H1 (cell line): ENCODE measurements around the gene GPR157. TPM values are rescaled to one million over a fixed set of nuclear protein-coding genes. Genes with fewer than 3 reads are reported as not detected.

Experiments
- CTCF ChIA-PET: fragments of 300-600 bp; sonication (Branson Sonifier 250); formaldehyde crosslinking; loops from one replicate; lab custom pipeline; 2021; ENCODE audit not compliant: partially characterized antibody; lab: Charles Lee
- POLR2A ChIA-PET: fragments of 300-600 bp; sonication (Branson Sonifier 250); formaldehyde crosslinking; loops from one replicate; lab custom pipeline; 2021; ENCODE audit warnings: inconsistent platforms; ENCODE audit not compliant: partially characterized antibody; lab: Charles Lee
- DNase-seq, 2 experiments: peaks; one replicate each; pipeline versions ENCODE4 v3.0.0 to v3.0.0-alpha.2; 2010 to 2022; ENCODE audit warnings: low spot score in 2 of 2, low read depth in 1 of 2, mixed read lengths in 1 of 2
- FAIRE-seq: peaks from 2 replicates; lab custom pipeline; 2011; peaks lifted over from hg19 to GRCh38; lab: Jason Lieb, UNC
- H2AFZ ChIP-seq: 2 replicates; pipeline ENCODE4 v1.8.1; 2012; ENCODE audit warnings: low read length, inconsistent platforms
- H2AK5ac ChIP-seq: 2 replicates; pipeline ENCODE4 v1.6.1; 2013; ENCODE audit warnings: low read depth, low read length
- H2BK120ac ChIP-seq: replicated peaks from 2 replicates; pipeline ENCODE3; 2013; ENCODE audit warnings: low read depth, low read length, inconsistent platforms
- H2BK12ac ChIP-seq: 2 replicates; pipeline ENCODE4 v1.6.1; 2013; ENCODE audit warnings: low read depth, low read length
- H2BK15ac ChIP-seq: 2 replicates; pipeline ENCODE4 v1.6.1; 2013; ENCODE audit warnings: low read length
- H2BK20ac ChIP-seq: 2 replicates; pipeline ENCODE4 v1.6.1; 2013; ENCODE audit warnings: low read length
- H2BK5ac ChIP-seq: 2 replicates; pipeline ENCODE4 v1.6.1; 2013; ENCODE audit warnings: low read depth, low read length
- H3K14ac ChIP-seq: 2 replicates; pipeline ENCODE4 v1.6.1; 2013; ENCODE audit warnings: inconsistent platforms; ENCODE audit not compliant: insufficient read length
- H3K18ac ChIP-seq: 2 replicates; pipeline ENCODE4 v1.6.1; 2013; ENCODE audit warnings: low read length; ENCODE audit errors: extremely low read depth
- H3K23ac ChIP-seq: 2 replicates; pipeline ENCODE4 v1.6.1; 2013; ENCODE audit warnings: inconsistent platforms; ENCODE audit not compliant: insufficient read length
- H3K23me2 ChIP-seq: 2 replicates; pipeline ENCODE4 v1.6.1; 2013; ENCODE audit warnings: low read depth, low read length
- H3K27ac ChIP-seq: 2 replicates; pipeline ENCODE4 v1.6.1; 2011; ENCODE audit warnings: low read depth, low read length, inconsistent platforms
- H3K27me3 ChIP-seq, 4 experiments: replicated peaks in 1 of 4; 1 replicate in 1 of 4; 2 replicates in 3 of 4; pipeline versions ENCODE4 v1.6.1 to v1.8.1; 2011 to 2013; ENCODE audit warnings: low read length in 3 of 4, mild to moderate bottlenecking in 3 of 4, inconsistent platforms in 2 of 4, mixed read lengths in 2 of 4, moderate library complexity in 1 of 4; ENCODE audit not compliant: control insufficient read depth in 3 of 4, insufficient read depth in 3 of 4; ENCODE audit errors: extremely low read depth in 1 of 4
- H3K36me3 ChIP-seq, 4 experiments: 2 replicates each; pipeline versions ENCODE4 v1.6.1 to v1.8.1; 2011 to 2013; ENCODE audit warnings: mild to moderate bottlenecking in 4 of 4, low read length in 3 of 4, moderate library complexity in 2 of 4, control low read depth in 1 of 4, inconsistent platforms in 1 of 4; ENCODE audit not compliant: insufficient read depth in 4 of 4, control insufficient read depth in 2 of 4
- H3K4ac ChIP-seq: replicated peaks from 2 replicates; pipeline ENCODE3; 2013; ENCODE audit warnings: low read length, low read depth, mixed read lengths, inconsistent platforms; ENCODE audit not compliant: insufficient read length
- H3K4me1 ChIP-seq, 4 experiments: replicated peaks in 1 of 4; 1 replicate in 1 of 4; 2 replicates in 3 of 4; pipeline versions ENCODE4 v1.6.1 to v1.8.1; 2011 to 2013; ENCODE audit warnings: low read length in 3 of 4, inconsistent platforms in 2 of 4, mixed read lengths in 1 of 4; ENCODE audit not compliant: insufficient read depth in 4 of 4, control insufficient read depth in 3 of 4
- H3K4me2 ChIP-seq, 2 experiments: 2 replicates each; pipeline versions ENCODE4 v1.6.1 to v1.8.1; 2011 to 2013; ENCODE audit warnings: low read depth in 2 of 2, low read length in 2 of 2, control low read depth in 1 of 2, inconsistent platforms in 1 of 2, mild to moderate bottlenecking in 1 of 2; ENCODE audit not compliant: insufficient read depth in 1 of 2
- H3K4me3 ChIP-seq, 4 experiments: fragments of 200-600, 300-600 bp in 1 of 4; sonication (generic), shearing (Covaris generic), sonication (Bioruptor Twin) in 1 of 4; 2 replicates each; pipeline versions ENCODE4 v1.5.1 to v1.8.1; 2011 to 2016; ENCODE audit warnings: low read length in 4 of 4, low read depth in 3 of 4, control low read depth in 2 of 4, inconsistent platforms in 2 of 4, mild to moderate bottlenecking in 2 of 4, mixed read lengths in 1 of 4, moderate library complexity in 1 of 4; ENCODE audit not compliant: insufficient read depth in 2 of 4; ENCODE audit errors: extremely low read depth in 1 of 4
- H3K56ac ChIP-seq: replicated peaks from 2 replicates; pipeline ENCODE3; 2013; ENCODE audit warnings: low read depth, mild to moderate bottlenecking, mixed read lengths, low read length, inconsistent platforms; ENCODE audit not compliant: insufficient read length
- H3K79me1 ChIP-seq: 2 replicates; pipeline ENCODE4 v1.6.1; 2013; ENCODE audit warnings: low read depth, low read length, control low read depth
- H3K79me2 ChIP-seq, 2 experiments: 2 replicates each; pipeline versions ENCODE4 v1.6.1 to v1.8.1; 2012 to 2013; ENCODE audit warnings: low read length in 2 of 2, mild to moderate bottlenecking in 2 of 2, inconsistent platforms in 1 of 2; ENCODE audit not compliant: insufficient read depth in 2 of 2, control insufficient read depth in 1 of 2
- H3K9ac ChIP-seq, 4 experiments: replicated peaks in 1 of 4; 1 replicate in 1 of 4; 2 replicates in 3 of 4; pipeline versions ENCODE4 v1.6.1 to v1.8.1; 2011 to 2013; ENCODE audit warnings: low read depth in 3 of 4, low read length in 3 of 4, control low read depth in 2 of 4, mild to moderate bottlenecking in 2 of 4, moderate library complexity in 2 of 4, inconsistent platforms in 1 of 4; ENCODE audit errors: extremely low read depth in 1 of 4
- H3K9me3 ChIP-seq, 2 experiments: 2 replicates each; pipeline versions ENCODE4 v1.6.1 to v1.8.1; 2012 to 2013; ENCODE audit warnings: mild to moderate bottlenecking in 2 of 2, moderate library complexity in 2 of 2, control low read depth in 1 of 2, inconsistent platforms in 1 of 2, low read depth in 1 of 2, low read length in 1 of 2, mixed read lengths in 1 of 2; ENCODE audit not compliant: insufficient read depth in 2 of 2
- H4K20me1 ChIP-seq, 2 experiments: replicated peaks in 1 of 2; 2 replicates each; pipeline versions ENCODE3 to v1.8.1; 2011 to 2013; ENCODE audit warnings: inconsistent platforms in 2 of 2, low read length in 2 of 2, mild to moderate bottlenecking in 1 of 2; ENCODE audit not compliant: insufficient read depth in 2 of 2, control insufficient read depth in 1 of 2
- H4K5ac ChIP-seq: 2 replicates; pipeline ENCODE4 v1.6.1; 2013; ENCODE audit warnings: low read length, low read depth, mixed read lengths, inconsistent platforms; ENCODE audit not compliant: insufficient read length
- H4K8ac ChIP-seq: 2 replicates; pipeline ENCODE4 v1.8.0; 2013; ENCODE audit warnings: mild to moderate bottlenecking, moderate library complexity, low read length, inconsistent platforms; ENCODE audit not compliant: insufficient read depth; ENCODE audit errors: extremely low read depth
- H4K91ac ChIP-seq: replicated peaks from 2 replicates; pipeline ENCODE3; 2013; ENCODE audit warnings: low read length, mixed read lengths, inconsistent platforms; ENCODE audit not compliant: insufficient read length
- ATF2 ChIP-seq: IDR thresholded peaks from 2 replicates; pipeline ENCODE4 v1.6.1; 2012; ENCODE audit warnings: low read length, inconsistent platforms
- CBX8 ChIP-seq: fragments of 300-800, 300-1000 bp; sonication (generic); IDR thresholded peaks from 2 replicates; pipeline ENCODE4 v1.7.1; 2016; ENCODE audit warnings: low read depth, low read length, borderline replicate concordance
- CTBP2 ChIP-seq: IDR thresholded peaks from 2 replicates; pipeline ENCODE4 v1.7.0; 2011; ENCODE audit warnings: borderline replicate concordance, mild to moderate bottlenecking, moderate library complexity, mixed read lengths, low read length; ENCODE audit not compliant: insufficient read depth, insufficient read length
- GABPA ChIP-seq: IDR thresholded peaks from 2 replicates; pipeline ENCODE4 v1.6.1; 2011; ENCODE audit warnings: mild to moderate bottlenecking, low read length, moderate library complexity, borderline replicate concordance; ENCODE audit not compliant: insufficient read depth
- MAFK ChIP-seq: IDR thresholded peaks from 2 replicates; pipeline ENCODE4 v1.6.1; 2012; ENCODE audit warnings: low read depth, mild to moderate bottlenecking, improper control_type of control experiment, low read length
- PHF8 ChIP-seq: fragments of 200-600 bp; sonication (generic); conservative IDR thresholded peaks from 2 replicates; pipeline ENCODE4 v1.7.1; 2012; ENCODE audit warnings: low read depth, mild to moderate bottlenecking, inconsistent platforms, low read length, moderate library complexity
- RFX5 ChIP-seq: IDR thresholded peaks from 2 replicates; pipeline ENCODE4 v1.6.1; 2011; ENCODE audit warnings: low read depth, low read length, improper control_type of control experiment, borderline replicate concordance
- SIRT6 ChIP-seq: IDR thresholded peaks from one replicate; pipeline ENCODE4 v1.7.1; 2012; ENCODE audit warnings: low read length, inconsistent platforms
- TAF7 ChIP-seq: optimal IDR thresholded peaks from 2 replicates; pipeline ENCODE3; 2011; ENCODE audit warnings: low read depth, mild to moderate bottlenecking, inconsistent platforms, low read length, moderate library complexity, borderline replicate concordance
- YY1 ChIP-seq: IDR thresholded peaks from 2 replicates; pipeline ENCODE4 v1.6.1; 2011; ENCODE audit warnings: low read depth, mild to moderate bottlenecking, low read length
- WGBS, 2 experiments: shearing (Covaris generic) in 1 of 2; methylation state at CpG; one replicate each; pipeline versions ENCODE4 v1.1.6 to v1.1.7; 2013 to 2015; ENCODE audit warnings: low lambda C conversion rate in 2 of 2, mixed read lengths in 2 of 2, inconsistent platforms in 1 of 2, low coverage in 1 of 2, missing lambda C conversion rate in 1 of 2; ENCODE audit not compliant: insufficient replicate concordance in 2 of 2, insufficient coverage in 1 of 2, insufficient read length in 1 of 2; ENCODE audit errors: extremely low coverage in 1 of 2, missing lambda C conversion rate in 1 of 2; 5-methylcytosine and 5-hydroxymethylcytosine counted together
- polyA plus RNA-seq, 7 experiments: library from polyadenylated mRNA; depleted of rRNA in 3 of 7; stranded (reverse) in 5 of 7; unstranded in 2 of 7; fragments of >200 nt in 5 of 7; fragments of 200-250 nt in 2 of 7; gene quantifications; 1 replicate in 5 of 7; 2 replicates in 1 of 7; 4 replicates in 1 of 7; pipeline versions ENCODE4 v1.2.1 to v1.2.3, GENCODE V29; 2011 to 2013; ENCODE audit warnings: missing spikeins in 2 of 7, mixed read lengths in 2 of 7
- total RNA-seq: library from RNA; stranded (reverse); fragmentation: NEBNext Ultra II Directional; extraction: Animal tissue kit (Norgen Biotek cat#: 25700); gene quantifications from 2 replicates; pipeline ENCODE4 v1.2.1, GENCODE V29; 2021

The GPR157 gene
- total and polyA plus RNA-seq, 2 of the 8 experiments (the other 6 are each of a cell fraction or from before 2014, with no cell fraction given) = 1.0 to 11.0 TPM

GRCh38 chr1:9061252-9061960 is 67.5 kb downstream of the GPR157 start:
- H3K79me1 ChIP-seq = no peaks in the 10 kb centered on the region; the same call in 1 of the 2 replicates
- 91% methylated on average over 6 of the region's 6 CpGs; no CpG with 5 or more reads in 1 of the 2 experiments for WGBS, 2 experiments
- POLR2A ChIA-PET = interaction anchor here (0.6 to 1.3 kb wide), 2 partner anchors 55 to 199 kb away, joined by 3 read pairs; no protein-coding TSS in a partner anchor
- TF ChIP-seq CTBP2 = no peak
- TF ChIP-seq SIRT6 = no peak
- no peak for TF ChIP-seq YY1
- TF ChIP-seq MAFK = no peak
- TF ChIP-seq CBX8 = no peak
- no peak for TF ChIP-seq TAF7
- TF ChIP-seq RFX5 = no peak
- no peak for TF ChIP-seq PHF8
- TF ChIP-seq ATF2 = no peak
- TF ChIP-seq GABPA = no peak

More at GRCh38 chr1:9061252-9061960, 67.5 kb downstream of the GPR157 start:
- CTCF ChIA-PET = interaction anchor here (0.8 to 3.0 kb wide), 5 partner anchors 21 to 143 kb away, joined by 3 to 11 read pairs (median 4); no protein-coding TSS in a partner anchor
- peaks cover 0 to 3% of the 10 kb centered on the region in 2 experiments for H4K20me1 ChIP-seq
- FAIRE-seq (no peak), DNase-seq (no peak)
- no peak overlapping the region for H3K56ac ChIP-seq
- no peaks in the 10 kb centered on the region for H3K27me3 ChIP-seq
- no peak overlapping the region for H3K18ac ChIP-seq
- no peak overlapping the region for H2BK5ac ChIP-seq
- H3K23me2 ChIP-seq = peaks cover 9% of the 10 kb centered on the region
- no peaks in the 10 kb centered on the region for H3K9me3 ChIP-seq
- H3K14ac ChIP-seq = no peak overlapping the region
- H3K4me1 ChIP-seq = peaks cover 0 to 3% (median under 1%) of the 10 kb centered on the region in 4 experiments; a peak in 3 of 7 replicates
- no peak overlapping the region for H3K27ac ChIP-seq
- no peak overlapping the region for H2BK20ac ChIP-seq
- no peak overlapping the region for H4K91ac ChIP-seq
- no peak overlapping the region for H2AK5ac ChIP-seq
- H4K5ac ChIP-seq = no peak overlapping the region
- no peak overlapping the region for H2BK12ac ChIP-seq
- H2BK15ac ChIP-seq = no peak overlapping the region
- no peak overlapping the region for H2AFZ ChIP-seq
- H3K4ac ChIP-seq = no peak overlapping the region
- H3K4me2 ChIP-seq = no peak overlapping the region
- H3K79me2 ChIP-seq = no peaks in the 10 kb centered on the region
- H2BK120ac ChIP-seq = no peak overlapping the region
- no peak overlapping the region for H4K8ac ChIP-seq
- no peaks in the 10 kb centered on the region for H3K36me3 ChIP-seq
- no peak overlapping the region for H3K4me3 ChIP-seq
- no peak overlapping the region for H3K23ac ChIP-seq
- H3K9ac ChIP-seq = no peak overlapping the region
